NCI-H748 (cell line): Measurements from ENCODE around the gene KRT27.
"Not testable (repeated sequence)": the region's sequence is repeated elsewhere in the genome, so short reads cannot be mapped to it uniquely, and the experiment has no call there.

Source experiments
- DNase-seq: peaks from one replicate; lab custom pipeline; 2025; ENCODE audit not compliant: unreplicated experiment; lab: John Stamatoyannopoulos, UW

The KRT27 gene

GRCh38 chr17:40760105-40761016 is 22.0 kb downstream of the KRT27 start:
- no peak for DNase-seq

- no peak for DNase-seq
Observed at GRCh38 chr17:40755231-40755630, 27.1 kb downstream of the KRT27 start, which contains the start of gene KRT25. Gene KRT25 (minus strand): TSS chr17:40755331. CDS start chr17:40755271, 60 bp downstream.

- DNase-seq, result no peak
Observed at GRCh38 chr17:40753804-40754203, 28.5 kb downstream of the KRT27 start.

- DNase-seq, result no peak
Observed at GRCh38 chr17:40751065-40751464, 31.3 kb downstream of the KRT27 start.

GRCh38 chr17:40750391-40750790 is 32.0 kb downstream of the KRT27 start:
- no peak for DNase-seq

- DNase-seq, result not testable (repeated sequence)
Observed at GRCh38 chr17:40748666-40749065, 33.7 kb downstream of the KRT27 start.

GRCh38 chr17:40738553-40738952 is 43.8 kb downstream of the KRT27 start:
- no peak for DNase-seq

- no peak for DNase-seq
Observed at GRCh38 chr17:40735016-40735415, 47.3 kb downstream of the KRT27 start.

- DNase-seq, result no peak
Observed at GRCh38 chr17:40734018-40734417, 48.3 kb downstream of the KRT27 start.

GRCh38 chr17:40730970-40731369 is 51.4 kb downstream of the KRT27 start:
- DNase-seq, result no peak

- no peak for DNase-seq
Observed at GRCh38 chr17:40727447-40728231, 54.7 kb downstream of the KRT27 start.

- no peak for DNase-seq
Observed at GRCh38 chr17:40726919-40727318, 55.4 kb downstream of the KRT27 start.
